AG09309 (cell line): ENCODE data around the gene C9orf50.

Experiments
- DNase-seq: peaks from one replicate; pipeline ENCODE4 v3.0.0-alpha.2; 2010; ENCODE audit warnings: low read depth
- H3K4me3 ChIP-seq: 2 replicates; pipeline ENCODE4 v1.5.1; 2011; ENCODE audit warnings: mild to moderate bottlenecking, low read depth, low read length, moderate library complexity; ENCODE audit not compliant: control insufficient read depth
- CTCF ChIP-seq: IDR thresholded peaks from 2 replicates; pipeline ENCODE4 v1.5.1; 2011; ENCODE audit warnings: mild to moderate bottlenecking, low read depth, low read length, inconsistent platforms; ENCODE audit not compliant: insufficient read depth, control insufficient read depth; ENCODE audit errors: missing control alignments

C9orf50 gene

GRCh38 chr9:129611307-129611800 is 9.5 kb downstream of the C9orf50 start:
- no peak for TF ChIP-seq CTCF
- peak overlapping the region; percentile 64 for H3K4me3 ChIP-seq
- no peak for DNase-seq

GRCh38 chr9:129610473-129611306 is 10.2 kb downstream of the C9orf50 start:
- peak overlapping the region; percentile 64 for H3K4me3 ChIP-seq
- DNase-seq = no peak
- TF ChIP-seq CTCF = peak; percentile 90

DNA sequence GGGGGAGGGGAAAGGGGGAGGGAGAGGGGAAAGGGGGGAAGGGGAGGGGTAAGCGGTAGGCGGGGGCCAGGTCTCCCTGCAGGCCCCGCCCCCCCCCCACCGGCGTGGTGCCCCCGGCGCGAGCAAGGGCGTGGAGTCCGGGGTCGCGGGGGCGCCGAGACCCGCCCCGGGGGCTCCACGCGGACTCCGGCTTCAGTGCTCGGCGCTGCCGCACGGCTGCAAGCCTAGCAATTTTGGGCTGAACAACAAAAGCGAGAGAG is 10.8 kb downstream of the C9orf50 start:
- no peak for TF ChIP-seq CTCF
- peak overlapping the region; percentile 64 for H3K4me3 ChIP-seq
- DNase-seq = no peak

DNA sequence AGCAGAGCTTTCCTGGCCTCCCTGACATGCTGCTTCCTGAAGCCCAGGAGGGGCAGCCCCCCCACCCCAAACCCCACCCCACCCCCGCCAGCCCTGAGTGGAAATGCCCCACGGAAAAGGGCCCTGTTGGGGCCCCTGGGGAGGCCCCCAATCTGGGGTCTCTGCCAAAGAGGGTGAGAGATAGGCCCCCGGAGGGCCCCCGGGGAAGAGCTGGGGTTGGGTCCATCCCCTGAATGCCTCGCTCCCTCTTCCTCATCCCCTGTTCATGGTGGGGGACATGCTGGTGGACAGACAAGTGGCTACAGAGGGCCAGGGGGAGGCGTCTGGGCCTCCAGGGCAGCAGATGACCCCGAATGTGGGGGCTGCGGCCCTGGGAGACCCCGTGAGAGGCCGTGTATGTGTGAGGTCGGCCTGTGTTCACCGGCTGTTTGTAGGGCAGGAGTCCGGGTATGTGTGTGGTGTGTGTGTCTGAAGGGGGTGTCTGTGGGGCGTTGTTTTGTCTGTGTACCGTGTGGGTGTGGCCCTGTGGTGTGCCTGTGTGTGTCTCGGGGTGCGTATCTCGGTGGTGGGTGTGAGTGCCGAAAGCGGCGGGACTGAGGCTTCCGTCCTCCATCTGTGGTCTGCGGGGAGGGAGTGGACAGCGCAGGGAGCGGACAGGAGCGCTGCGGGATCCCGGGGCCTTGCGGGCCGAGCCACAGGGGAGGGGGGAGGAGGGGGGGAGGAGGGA is 11.3 kb downstream of the C9orf50 start:
- DNase-seq = no peak
- H3K4me3 ChIP-seq = peak overlapping the region; percentile 26
- TF ChIP-seq CTCF = no peak

DNA sequence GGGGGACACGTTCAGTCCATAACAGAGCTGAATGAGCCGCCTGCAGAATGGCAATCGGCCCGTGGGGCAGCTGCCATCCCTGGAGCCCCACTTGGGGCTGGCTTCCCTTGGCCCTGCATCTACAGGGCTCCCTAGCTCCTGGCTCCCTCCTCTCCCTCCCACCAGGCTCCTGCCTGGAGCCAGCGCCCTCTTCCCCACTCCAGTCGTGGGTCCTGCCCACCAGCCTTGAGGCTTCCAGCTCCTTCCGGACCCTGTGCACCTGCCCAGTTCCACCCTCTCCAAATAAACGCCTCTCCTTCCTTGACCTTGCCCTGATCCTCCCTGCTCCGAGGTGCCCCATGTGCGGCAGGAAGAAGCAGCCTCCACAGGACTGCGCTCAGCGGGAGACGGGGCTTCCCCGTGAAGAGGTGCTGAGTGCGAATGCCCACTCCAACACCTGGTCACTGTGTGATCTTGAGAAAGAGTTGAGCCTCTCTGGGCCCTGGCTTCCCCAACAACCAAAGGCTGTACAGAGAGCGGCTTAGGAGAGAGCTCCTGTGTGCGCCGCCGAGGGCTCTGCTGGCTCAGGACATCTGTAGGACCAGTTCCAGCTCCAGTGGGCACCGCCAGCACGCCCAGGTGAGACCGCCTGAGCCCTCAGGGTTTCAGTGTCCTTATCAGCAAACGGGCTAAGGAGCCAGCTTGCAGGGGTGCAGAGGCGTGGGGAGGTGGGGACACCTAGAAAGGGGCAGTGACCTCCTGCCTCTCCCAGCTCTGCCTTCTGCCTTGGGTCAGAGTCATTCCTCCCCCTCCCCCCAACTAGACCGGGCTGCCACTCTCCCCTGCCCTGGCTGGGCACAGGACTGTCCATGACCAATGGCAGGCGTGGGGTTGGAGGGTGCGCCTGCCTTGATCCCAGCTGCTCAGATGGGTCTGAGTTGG is 12.1 kb downstream of the C9orf50 start:
- no peak for TF ChIP-seq CTCF
- no peak overlapping the region for H3K4me3 ChIP-seq

GRCh38 chr9:129607027-129607387 is 13.9 kb downstream of the C9orf50 start:
- H3K4me3 ChIP-seq = no peak overlapping the region

More for the DNA sequence above, 12.1 kb downstream of the C9orf50 start:
- DNase-seq = no peak

More at GRCh38 chr9:129607027-129607387, 13.9 kb downstream of the C9orf50 start:
- DNase-seq = no peak
- no peak for TF ChIP-seq CTCF
